Mucosa of descending colon (tissue), 3 donors: Measurements from ENCODE around the gene CTNNB1. TPM values are rescaled to one million over a fixed set of nuclear protein-coding genes. Genes with fewer than 3 reads are reported as not detected.
A peak's percentile ranks its signal among the peaks of the same experiment; 100 is the strongest.

Experiments
- ATAC-seq: fragments of 200-7000 bp; cut with Tn5 transposase; one replicate; pipeline ENCODE4 v1.9.1; 2020; ENCODE audit warnings: mild to moderate bottlenecking, moderate library complexity
- DNase-seq, 3 donors: peaks; one replicate each; pipeline ENCODE4 v3.0.0-alpha.2; 2020
- H3K36me3 ChIP-seq: fragments of 200-600 bp; one replicate; pipeline ENCODE4 v1.8.0; 2021; ENCODE audit warnings: low read depth, mild to moderate bottlenecking
- H3K4me1 ChIP-seq: fragments of 200-600 bp; one replicate; pipeline ENCODE4 v1.8.0; 2021; ENCODE audit warnings: low read depth, mild to moderate bottlenecking
- H3K4me3 ChIP-seq: fragments of 200-600 bp; one replicate; pipeline ENCODE4 v1.8.0; 2021; ENCODE audit warnings: mild to moderate bottlenecking
- H3K9me3 ChIP-seq: fragments of 200-600 bp; one replicate; pipeline ENCODE4 v1.8.0; 2021; ENCODE audit warnings: mild to moderate bottlenecking
- CTCF ChIP-seq: fragments of 200-600 bp; IDR thresholded peaks from one replicate; pipeline ENCODE4 v1.8.0; 2022; ENCODE audit warnings: antibody characterized with exemption, mild to moderate bottlenecking
- intact Hi-C, 2 donors: fragments of 100-400 bp; cut with DNase I in 1 of 2; cut with micrococcal nuclease in 1 of 2; formaldehyde crosslinking; loops; one replicate each; pipeline versions ENCODE4 v1.11.0 to v1.11.1; 2022; cut with DNase I, micrococcal nuclease
- total RNA-seq, 3 donors: library from RNA; stranded (reverse); fragmentation: NEBNext Ultra II Directional in 2 of 3; extraction: Animal tissue kit (Norgen Biotek cat#: 25700) in 2 of 3; gene quantifications; one replicate each; pipeline versions ENCODE4 v1.2.1 to v1.2.4, GENCODE V29; 2021 to 2023
- donor health status: DM: no; HTN: no; CAD: no; lungs with moderate emphysema.
- donor health status: DM: no; HTN: no; CAD: no.
- donor health status: DM: no; HTN: yes; CAD: no.

CTNNB1 gene
- total RNA-seq, 3 donors from 2014 or later: 329 to 348 (median 342) TPM

- H3K4me3 ChIP-seq: no peak overlapping the region
- H3K36me3 ChIP-seq: no peaks in the 10 kb centered on the region
- no peaks in the 10 kb centered on the region for H3K9me3 ChIP-seq
- no peak for ATAC-seq
- TF ChIP-seq CTCF: no peak
- H3K4me1 ChIP-seq: peaks cover 49% of the 10 kb centered on the region
- intact Hi-C loops: loop anchor here in 1 of 2 donors (10.0 kb wide), 1 partner anchor 617 kb away; no protein-coding TSS in a partner anchor
- no peak for DNase-seq
These were observed 2.9 kb downstream of the CTNNB1 start for GRCh38 chr3:41202075-41202833.

- no peaks in the 10 kb centered on the region for H3K9me3 ChIP-seq
- DNase-seq (peak in 1 of 3 donors; percentile 29), ATAC-seq (no peak)
- no peak for TF ChIP-seq CTCF
- H3K4me3 ChIP-seq: no peak overlapping the region
- no peaks in the 10 kb centered on the region for H3K36me3 ChIP-seq
- peaks cover 54% of the 10 kb centered on the region for H3K4me1 ChIP-seq
- intact Hi-C loops: loop anchor here in 1 of 2 donors (10.0 kb wide), 1 partner anchor 618 kb away; no protein-coding TSS in a partner anchor
These were observed 3.6 kb downstream of the CTNNB1 start for GRCh38 chr3:41202834-41203345.

- Histone ChIP-seq H3K36me3 (no peaks in the 10 kb centered on the region), H3K4me3 (no peak overlapping the region), H3K9me3 (no peaks in the 10 kb centered on the region), H3K4me1 (peaks cover 57% of the 10 kb centered on the region)
- intact Hi-C loops: loop anchor here in 1 of 2 donors (10.0 kb wide), 1 partner anchor 620 kb away; no protein-coding TSS in a partner anchor
- ATAC-seq (no peak), DNase-seq (no peak)
- no peak for TF ChIP-seq CTCF
These were observed 5.1 kb downstream of the CTNNB1 start for GRCh38 chr3:41204369-41204768.

GRCh38 chr3:41205591-41205990 is 6.3 kb downstream of the CTNNB1 start:
- DNase-seq: no peak
- no peak overlapping the region for H3K4me3 ChIP-seq
- H3K36me3 ChIP-seq: no peaks in the 10 kb centered on the region
- peaks cover 57% of the 10 kb centered on the region for H3K4me1 ChIP-seq
- no peaks in the 10 kb centered on the region for H3K9me3 ChIP-seq
- ATAC-seq: no peak
- intact Hi-C loops: loop anchor here in 1 of 2 donors (10.0 kb wide), 1 partner anchor 621 kb away; no protein-coding TSS in a partner anchor
- no peak for TF ChIP-seq CTCF

- no peak for ATAC-seq
These were observed 8.1 kb downstream of the CTNNB1 start for GRCh38 chr3:41207355-41207754.

More at GRCh38 chr3:41207355-41207754, 8.1 kb downstream of the CTNNB1 start:
- no peaks in the 10 kb centered on the region for H3K36me3 ChIP-seq
- TF ChIP-seq CTCF: no peak
- intact Hi-C loops: loop anchor here in 1 of 2 donors (10.0 kb wide), 1 partner anchor 623 kb away; no protein-coding TSS in a partner anchor
- H3K9me3 ChIP-seq: no peaks in the 10 kb centered on the region
- DNase-seq: no peak
- no peak overlapping the region for H3K4me3 ChIP-seq
- peaks cover 43% of the 10 kb centered on the region for H3K4me1 ChIP-seq
